GM12801 (cell line): ENCODE results near the gene DPH1.

Source experiments
- CTCF ChIP-seq: IDR thresholded peaks from one replicate; pipeline ENCODE4 v1.5.1; 2011; ENCODE audit warnings: control low read depth; ENCODE audit not compliant: insufficient read length; ENCODE audit errors: extremely low read depth

DPH1 gene

GRCh38 chr17:1994707-1995106 lies 35.2 kb upstream of the DPH1 start:
- no peak for TF ChIP-seq CTCF

GRCh38 chr17:1995321-1995892 lies 34.5 kb upstream of the DPH1 start:
- no peak for TF ChIP-seq CTCF

- no peak for TF ChIP-seq CTCF
Measured at GRCh38 chr17:1995907-1996799, 33.8 kb upstream of the DPH1 start.

- TF ChIP-seq CTCF, result no peak
Measured at GRCh38 chr17:1996800-1997288, 33.1 kb upstream of the DPH1 start.

GRCh38 chr17:1997289-1997926 lies 32.5 kb upstream of the DPH1 start:
- no peak for TF ChIP-seq CTCF

- TF ChIP-seq CTCF, result no peak
Measured at GRCh38 chr17:1997927-1998742, 31.8 kb upstream of the DPH1 start.
